ENCODE results near the gene LRP11. TPM values are rescaled to one million over a fixed set of nuclear protein-coding genes. Genes with fewer than 3 reads are reported as not detected.
A peak's percentile ranks its signal among the peaks of the same experiment; 100 is the strongest.

LRP11 gene
- total and polyA plus RNA-seq, 9 of the 15 experiments (the other 6 are each of a cell fraction or from before 2014, with no cell fraction given), result 0.51 to 3.5 (median 2.4) TPM

DNA sequence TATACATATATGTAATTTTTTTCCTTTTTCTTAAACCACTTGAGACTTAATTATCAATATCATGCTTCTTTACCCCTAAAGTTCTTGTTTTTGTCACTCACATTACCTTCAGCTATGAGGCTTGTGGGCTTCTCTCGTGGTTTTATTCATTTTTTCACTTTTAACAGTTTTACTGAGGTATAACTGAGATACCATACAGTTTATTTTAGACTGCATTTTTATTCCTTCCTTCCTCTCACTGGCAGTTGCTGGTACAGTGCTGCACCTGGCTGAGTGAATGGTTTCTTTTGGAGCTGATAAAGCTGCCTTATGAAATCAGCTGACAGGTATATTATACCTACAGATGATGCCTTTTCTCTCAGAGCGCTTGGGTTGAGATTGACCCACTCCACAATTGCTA is 54.4 kb downstream of the LRP11 start:
- no peaks in the 10 kb centered on the region; a peak in 1 of 5 replicates for H3K4me1 ChIP-seq (replicated peaks in 1 of 2; ENCODE audit: control insufficient read depth in 2 of 2, insufficient read depth in 2 of 2, low read length in 2 of 2)
- no peaks in the 10 kb centered on the region for H3K79me2 ChIP-seq (ENCODE audit: control insufficient read depth, insufficient read depth, low read length)
- DNase-seq (ENCODE audit: extremely low read depth in 1 of 4, low spot score in 3 of 4) (no peak), FAIRE-seq (no peak), ATAC-seq (no peak)
- ChIA-PET POLR2A (interaction anchor here (0.5 to 1.0 kb wide), 4 partner anchors 9 to 752 kb away, joined by 3 to 5 read pairs (median 4); partner anchors contain the start of gene PCMT1), CTCF (ENCODE audit: low intra/inter-chr PET ratio) (no interaction called here)
- no peak overlapping the region for H3K4me3 ChIP-seq
- in situ Hi-C loops (cut with MboI), result no loop called here
- no peaks in the 10 kb centered on the region for H3K9me1 ChIP-seq (ENCODE audit: control insufficient read depth, insufficient read depth, low read length)
- no peaks in the 10 kb centered on the region for H3K27me3 ChIP-seq (ENCODE audit: control insufficient read depth in 2 of 2, insufficient read depth in 2 of 2, low read length in 2 of 2)
- H4K20me1 ChIP-seq (replicated peaks; ENCODE audit: control insufficient read depth, insufficient read depth, low read length), result no peaks in the 10 kb centered on the region
- intact Hi-C loops (cut with micrococcal nuclease), result no loop called here
- H3K4me2 ChIP-seq (ENCODE audit: insufficient read depth, low read length), result no peak overlapping the region
- TF ChIP-seq FOXJ2 (tag; IDR thresholded peaks at IDR 0.05) (no peak), BRD4 (IDR thresholded peaks at IDR 0.05) (no peak), TBL1XR1 (IDR thresholded peaks at IDR 0.05; ENCODE audit: low read length in 2 of 2) (no peak), HDAC1 (IDR thresholded peaks at IDR 0.05) (no peak)
- TF ChIP-seq, protein P1, sequence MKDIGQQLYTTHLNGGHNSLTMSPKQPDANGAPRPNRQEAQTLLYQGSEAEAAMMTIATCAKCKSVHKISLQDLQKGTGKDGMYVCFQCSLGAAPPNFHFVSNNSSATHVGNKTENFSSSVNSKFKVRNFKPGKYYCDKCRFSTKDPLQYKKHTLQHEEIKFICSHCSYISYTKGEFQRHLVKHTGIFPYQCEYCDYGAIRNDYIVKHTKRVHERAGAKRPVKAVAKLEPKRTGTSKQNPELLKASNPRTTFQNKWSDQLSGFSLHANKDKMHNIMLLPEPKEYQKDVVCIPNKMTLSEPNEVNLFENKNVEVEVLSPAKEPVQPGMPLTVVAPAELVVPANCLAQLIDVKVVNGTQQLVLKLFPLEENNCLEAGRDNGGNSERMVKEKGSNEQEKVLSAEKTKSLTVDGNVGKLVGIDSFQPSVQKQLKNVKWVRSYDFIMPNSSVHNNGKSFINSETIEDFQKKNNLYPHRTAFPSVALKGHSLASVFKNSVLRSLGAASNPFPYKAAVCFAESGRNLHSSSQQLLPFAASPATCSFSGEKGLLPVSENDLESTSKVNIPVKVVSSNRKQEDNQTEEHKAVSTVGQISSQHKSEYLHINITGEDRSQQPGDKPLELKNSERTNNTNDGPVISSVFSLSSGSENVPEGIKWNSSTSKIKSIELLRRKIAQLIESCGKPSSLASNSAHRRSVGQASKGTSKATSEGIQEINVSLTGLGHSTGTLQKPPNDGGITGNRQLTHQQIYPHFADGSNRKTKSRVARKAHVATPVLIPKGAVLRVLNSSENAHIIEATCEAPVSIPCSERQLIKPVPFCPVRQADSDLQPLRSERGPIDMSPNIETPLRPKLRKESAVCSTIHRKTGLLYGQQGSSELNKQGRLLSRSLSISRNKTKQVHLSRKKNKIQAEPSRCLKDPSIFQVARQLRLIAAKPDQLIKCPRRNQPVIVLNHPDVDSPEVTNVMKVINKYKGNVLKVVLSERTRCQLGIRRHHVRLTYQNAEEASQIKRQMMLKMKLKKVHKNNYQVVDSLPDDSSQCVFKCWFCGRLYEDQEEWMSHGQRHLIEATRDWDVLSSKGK (CRISPR knock-in tag; IDR thresholded peaks at IDR 0.05), result no peak
- TF ChIP-seq, protein P2, sequence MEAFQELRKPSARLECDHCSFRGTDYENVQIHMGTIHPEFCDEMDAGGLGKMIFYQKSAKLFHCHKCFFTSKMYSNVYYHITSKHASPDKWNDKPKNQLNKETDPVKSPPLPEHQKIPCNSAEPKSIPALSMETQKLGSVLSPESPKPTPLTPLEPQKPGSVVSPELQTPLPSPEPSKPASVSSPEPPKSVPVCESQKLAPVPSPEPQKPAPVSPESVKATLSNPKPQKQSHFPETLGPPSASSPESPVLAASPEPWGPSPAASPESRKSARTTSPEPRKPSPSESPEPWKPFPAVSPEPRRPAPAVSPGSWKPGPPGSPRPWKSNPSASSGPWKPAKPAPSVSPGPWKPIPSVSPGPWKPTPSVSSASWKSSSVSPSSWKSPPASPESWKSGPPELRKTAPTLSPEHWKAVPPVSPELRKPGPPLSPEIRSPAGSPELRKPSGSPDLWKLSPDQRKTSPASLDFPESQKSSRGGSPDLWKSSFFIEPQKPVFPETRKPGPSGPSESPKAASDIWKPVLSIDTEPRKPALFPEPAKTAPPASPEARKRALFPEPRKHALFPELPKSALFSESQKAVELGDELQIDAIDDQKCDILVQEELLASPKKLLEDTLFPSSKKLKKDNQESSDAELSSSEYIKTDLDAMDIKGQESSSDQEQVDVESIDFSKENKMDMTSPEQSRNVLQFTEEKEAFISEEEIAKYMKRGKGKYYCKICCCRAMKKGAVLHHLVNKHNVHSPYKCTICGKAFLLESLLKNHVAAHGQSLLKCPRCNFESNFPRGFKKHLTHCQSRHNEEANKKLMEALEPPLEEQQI (IDR thresholded peaks at IDR 0.05), result 0 out of 2 replicates have a peak, but pooled peaks have one; percentile 14
- 82% methylated on average over 2 of the region's 2 CpGs for WGBS (ENCODE audit: insufficient coverage, low coverage, missing lambda C conversion rate)
- H3K36me3 ChIP-seq (ENCODE audit: control insufficient read depth, insufficient read depth, low read length), result peaks cover 35% of the 10 kb centered on the region; the same call in 2 of the 3 replicates
- H3K9ac ChIP-seq (ENCODE audit: insufficient read depth in 1 of 2, low read depth in 2 of 2, low read length in 2 of 2), result no peak overlapping the region
- no peaks in the 10 kb centered on the region for H3K9me3 ChIP-seq (replicated peaks; ENCODE audit: control insufficient read depth, insufficient read depth, low read depth, low read length)
- no TSS peak for BruUV-seq (replicated peaks)
- no peak overlapping the region for H3K27ac ChIP-seq (ENCODE audit: extremely low read depth, low read depth, low read length)
- H2AFZ ChIP-seq (ENCODE audit: low read depth, low read length), result no peak overlapping the region
